Natural killer cell treated with Interleukin-12 subunit alpha and Interleukin-12 subunit beta and Interleukin-15 and Interleukin-18, amount 100 ng/mL, for 72 hours (primary cell): ENCODE data around the gene TMEM271. TPM values are rescaled to one million over a fixed set of nuclear protein-coding genes. Genes with fewer than 3 reads are reported as not detected.
"Not testable (repeated sequence)": the region's sequence is repeated elsewhere in the genome, so short reads cannot be mapped to it uniquely, and the experiment has no call there.

Source experiments
- ATAC-seq, 2 donors: fragments of 150-1000 bp; cut with Tn5 transposase in 1 of 2; sonication (Bioruptor Pico), chemical (Tn5 transposase) in 1 of 2; 2 replicates each; pipeline ENCODE4 v1.10.0; 2021
- DNase-seq: peaks from one replicate; pipeline ENCODE4 v3.0.0; 2022; ENCODE audit warnings: low spot score
- H3K27ac Mint-ChIP-seq, 2 donors: 1 replicate in 1 of 2; 2 replicates in 1 of 2; pipeline ENCODE4 v1.8.0; 2022; ENCODE audit warnings: mixed read lengths in 2 of 2, mild to moderate bottlenecking in 1 of 2, moderate library complexity in 1 of 2
- H3K27me3 Mint-ChIP-seq, 2 donors: 1 replicate in 1 of 2; 2 replicates in 1 of 2; pipeline ENCODE4 v1.8.0; 2022; ENCODE audit warnings: mixed read lengths in 2 of 2
- H3K36me3 Mint-ChIP-seq: one replicate; pipeline ENCODE4 v1.8.0; 2022; ENCODE audit warnings: mixed read lengths
- H3K4me1 Mint-ChIP-seq, 2 donors: 1 replicate in 1 of 2; 2 replicates in 1 of 2; pipeline ENCODE4 v1.8.0; 2022; ENCODE audit warnings: low read depth in 2 of 2, mixed read lengths in 2 of 2, mild to moderate bottlenecking in 1 of 2
- H3K4me3 Mint-ChIP-seq: one replicate; pipeline ENCODE4 v1.8.0; 2022; ENCODE audit warnings: mixed read lengths
- H3K9me3 Mint-ChIP-seq: 2 replicates; pipeline ENCODE4 v1.8.0; 2022; ENCODE audit warnings: mixed read lengths
- total RNA-seq, 2 donors: library from RNA; stranded (reverse); gene quantifications; one replicate each; pipeline ENCODE4 v1.2.3, GENCODE V29; 2022

TMEM271 gene
- total RNA-seq, 2 donors from 2014 or later: not detected

DNA sequence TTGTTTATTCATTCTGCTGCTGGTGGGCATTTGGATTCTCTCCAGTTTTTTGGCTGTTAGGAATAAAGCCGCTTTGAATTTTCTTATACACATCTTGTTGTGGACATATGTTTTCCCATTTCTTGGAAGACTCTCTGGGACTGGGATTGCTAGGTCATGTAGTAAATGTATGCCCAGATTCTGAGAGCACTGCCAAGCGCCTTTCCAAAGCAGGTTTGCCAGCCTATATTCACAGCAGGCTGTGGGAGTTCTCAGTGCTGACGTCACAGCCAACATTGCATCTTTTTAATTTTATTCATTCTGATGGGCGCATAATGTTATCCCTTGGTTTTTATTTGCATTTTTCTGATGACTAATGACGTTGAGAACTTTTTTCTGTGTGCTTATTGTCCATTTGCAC, 24.1 kb downstream of the TMEM271 start:
- DNase-seq: no peak
- no peaks in the 10 kb centered on the region for H3K4me1 Mint-ChIP-seq
- ATAC-seq: no peak
- H3K27ac Mint-ChIP-seq: no peak overlapping the region
- H3K4me3 Mint-ChIP-seq: no peak overlapping the region
- peaks cover 4% of the 10 kb centered on the region for H3K9me3 Mint-ChIP-seq
- H3K36me3 Mint-ChIP-seq: peaks cover 23% of the 10 kb centered on the region
- H3K27me3 Mint-ChIP-seq: peaks cover 11 to 22% of the 10 kb centered on the region in 2 donors

DNA sequence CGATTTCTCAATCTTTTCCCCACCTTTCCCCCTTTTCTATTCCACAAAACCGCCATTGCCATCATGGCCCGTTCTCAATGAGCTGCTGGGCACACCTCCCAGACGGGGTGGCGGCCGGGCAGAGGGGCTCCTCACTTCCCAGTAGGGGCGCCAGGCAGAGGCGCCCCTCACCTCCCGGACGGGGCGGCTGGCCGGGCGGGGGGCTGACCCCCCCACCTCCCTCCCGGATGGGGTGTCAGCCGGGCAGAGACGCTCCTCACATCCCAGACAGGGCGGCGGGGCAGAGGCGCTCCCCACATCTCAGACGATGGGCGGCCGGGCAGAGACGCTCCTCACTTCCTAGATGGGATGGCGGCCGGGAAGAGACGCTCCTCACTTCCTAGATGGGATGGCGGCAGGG, 25.8 kb downstream of the TMEM271 start:
- not testable (repeated sequence) for H3K9me3 Mint-ChIP-seq, ATAC-seq, DNase-seq, H3K4me3 Mint-ChIP-seq, H3K4me1 Mint-ChIP-seq, H3K27ac Mint-ChIP-seq
- Mint-ChIP-seq H3K36me3 (peaks cover 29% of the 10 kb centered on the region), H3K27me3 (peaks cover 18 to 30% of the 10 kb centered on the region in 2 donors)

DNA sequence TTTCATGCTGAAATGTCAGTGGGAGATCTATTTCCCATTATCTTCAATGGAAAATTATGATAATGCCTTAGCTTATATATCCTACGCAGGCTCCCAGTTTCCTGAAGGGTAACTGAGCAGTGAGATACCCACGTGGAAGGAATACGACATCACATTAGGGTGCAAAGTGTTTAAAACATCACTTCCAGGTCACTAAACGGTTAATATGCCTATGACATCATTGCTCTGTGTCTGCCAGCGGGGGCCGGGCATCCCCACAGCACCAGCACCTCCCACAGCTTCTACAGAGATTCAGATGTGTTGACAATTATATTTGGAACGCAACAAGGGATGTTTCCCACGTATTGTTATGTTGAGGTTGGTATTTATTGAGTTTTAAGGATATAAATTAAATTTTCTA, 27.1 kb downstream of the TMEM271 start:
- Mint-ChIP-seq H3K4me3 (no peak overlapping the region), H3K9me3 (peaks cover 4% of the 10 kb centered on the region), H3K36me3 (peaks cover 29% of the 10 kb centered on the region), H3K27me3 (peaks cover 18 to 30% of the 10 kb centered on the region in 2 donors), H3K27ac (no peak overlapping the region), H3K4me1 (no peaks in the 10 kb centered on the region)
- ATAC-seq (no peak), DNase-seq (no peak)

DNA sequence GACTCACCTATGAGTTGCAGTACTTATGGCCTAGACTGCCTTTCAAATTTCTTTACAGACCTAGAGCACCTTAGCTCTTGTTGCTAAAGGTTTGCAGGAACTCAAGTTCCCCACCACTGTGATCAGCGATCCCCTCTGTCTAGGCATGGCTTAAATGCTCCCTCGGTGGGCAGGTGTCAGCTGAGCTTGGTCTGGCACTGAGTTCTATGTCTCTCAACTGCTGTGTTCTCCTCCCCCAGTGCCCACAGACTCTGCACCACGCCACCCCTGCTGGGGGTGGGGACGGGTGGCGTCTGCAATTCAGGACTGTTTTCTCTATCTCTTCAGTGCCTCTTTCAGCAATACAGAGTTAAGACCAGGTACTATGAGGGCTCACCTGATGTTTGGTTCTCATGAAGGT, 30.5 kb downstream of the TMEM271 start:
- Mint-ChIP-seq H3K27ac (no peak overlapping the region), H3K36me3 (peaks cover 15% of the 10 kb centered on the region), H3K4me1 (no peaks in the 10 kb centered on the region), H3K4me3 (no peak overlapping the region), H3K9me3 (no peaks in the 10 kb centered on the region), H3K27me3 (peaks cover 14 to 20% of the 10 kb centered on the region in 2 donors)
- DNase-seq: no peak
- ATAC-seq: no peak

DNA sequence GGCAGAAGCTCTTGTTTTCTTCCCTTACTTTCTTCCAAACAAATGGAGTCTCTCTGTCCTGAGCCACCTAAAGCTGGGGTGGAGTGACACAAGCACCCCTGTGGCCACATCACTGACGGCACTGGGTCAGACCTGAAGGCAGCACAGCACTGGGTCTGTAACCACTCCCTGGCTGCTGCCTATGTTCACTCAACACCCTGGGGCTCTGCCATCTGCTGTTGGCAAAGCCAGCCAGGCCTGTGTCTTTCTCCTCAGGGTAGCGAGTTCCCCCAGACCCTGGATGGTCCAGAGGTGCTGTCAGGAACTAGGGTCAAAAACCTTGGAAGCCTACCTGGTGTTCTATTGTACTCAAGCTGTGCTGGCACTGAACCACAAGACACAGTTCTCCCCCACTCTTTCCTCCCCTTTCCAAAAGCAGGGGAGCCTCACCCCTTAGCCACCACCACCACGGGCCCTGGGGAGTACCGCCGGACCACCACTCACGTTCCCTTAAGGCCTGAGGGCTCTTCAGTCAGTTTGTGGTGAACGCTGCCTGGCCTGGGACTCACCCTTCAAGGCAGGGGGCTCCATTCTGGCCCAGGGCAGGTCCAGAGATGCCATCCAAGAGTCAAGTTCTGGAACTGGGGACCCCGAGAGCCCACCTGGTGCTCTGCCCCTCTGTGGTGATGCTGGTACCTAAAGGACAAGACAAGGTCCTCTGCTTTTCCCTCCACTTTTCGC, 31.5 kb downstream of the TMEM271 start:
- Mint-ChIP-seq H3K36me3 (peaks cover 15% of the 10 kb centered on the region), H3K9me3 (no peaks in the 10 kb centered on the region), H3K27ac (no peak overlapping the region), H3K27me3 (peaks cover 14 to 20% of the 10 kb centered on the region in 2 donors), H3K4me3 (no peak overlapping the region), H3K4me1 (no peaks in the 10 kb centered on the region)
- ATAC-seq (no peak), DNase-seq (no peak)

DNA sequence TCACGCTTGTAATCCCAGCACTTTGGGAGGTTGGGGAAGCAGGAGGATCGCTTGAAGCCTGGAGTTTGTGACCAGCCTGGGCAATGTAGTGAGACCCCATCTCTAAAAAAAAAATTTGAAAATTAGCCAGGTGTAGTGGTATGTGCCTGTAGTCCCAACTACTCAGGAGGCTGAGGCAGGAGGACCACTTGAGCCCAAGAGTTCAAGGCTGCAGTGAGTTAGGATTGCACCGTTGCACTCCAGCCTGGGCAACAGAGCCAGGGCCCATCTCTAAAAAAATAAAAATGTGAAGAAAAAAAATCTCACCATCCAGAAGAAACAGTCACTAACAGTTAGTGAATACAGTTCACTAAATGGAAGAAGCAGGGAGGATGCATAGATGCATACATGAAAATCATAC, 34.8 kb downstream of the TMEM271 start:
- no peak overlapping the region for H3K27ac Mint-ChIP-seq
- H3K9me3 Mint-ChIP-seq: no peaks in the 10 kb centered on the region
- ATAC-seq (no peak), DNase-seq (no peak)
- peaks cover 4 to 6% of the 10 kb centered on the region in 2 donors for H3K27me3 Mint-ChIP-seq
- peaks cover 8% of the 10 kb centered on the region for H3K36me3 Mint-ChIP-seq
- no peak overlapping the region for H3K4me3 Mint-ChIP-seq
- H3K4me1 Mint-ChIP-seq: no peaks in the 10 kb centered on the region

DNA sequence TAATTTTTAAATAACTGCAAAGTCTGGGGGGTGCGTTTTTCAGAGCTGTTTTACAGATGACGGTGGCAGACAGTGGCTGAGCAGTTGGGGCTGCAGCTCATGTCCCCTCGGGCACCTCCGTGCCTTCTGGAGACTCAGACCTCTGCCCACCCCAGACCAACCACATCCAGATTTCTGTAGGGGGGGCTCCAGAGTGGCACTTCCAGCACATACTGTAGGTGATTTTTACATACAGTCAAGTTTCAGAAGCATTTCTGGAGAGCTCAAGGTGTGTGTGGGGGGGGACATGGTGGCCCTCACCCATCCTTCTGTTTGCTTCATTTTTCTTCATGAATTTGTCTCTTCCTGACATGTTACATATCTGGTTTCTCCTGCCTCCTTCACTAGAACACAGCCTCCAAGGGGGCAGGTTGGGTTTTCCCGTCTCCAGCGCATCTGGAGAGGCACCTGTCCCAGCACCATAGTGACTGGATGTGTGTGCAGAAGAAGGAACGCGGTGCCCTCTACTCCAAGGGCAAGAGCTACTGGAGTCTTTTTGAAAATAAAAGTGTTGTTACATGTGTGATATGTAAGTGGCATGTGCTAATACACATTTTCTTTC, 37.5 kb downstream of the TMEM271 start:
- H3K4me1 Mint-ChIP-seq: no peaks in the 10 kb centered on the region
- DNase-seq (no peak), ATAC-seq (no peak)
- H3K4me3 Mint-ChIP-seq: no peak overlapping the region
- no peaks in the 10 kb centered on the region for H3K27me3 Mint-ChIP-seq
- no peak overlapping the region for H3K27ac Mint-ChIP-seq
- H3K36me3 Mint-ChIP-seq: peaks cover 5% of the 10 kb centered on the region
- no peaks in the 10 kb centered on the region for H3K9me3 Mint-ChIP-seq

DNA sequence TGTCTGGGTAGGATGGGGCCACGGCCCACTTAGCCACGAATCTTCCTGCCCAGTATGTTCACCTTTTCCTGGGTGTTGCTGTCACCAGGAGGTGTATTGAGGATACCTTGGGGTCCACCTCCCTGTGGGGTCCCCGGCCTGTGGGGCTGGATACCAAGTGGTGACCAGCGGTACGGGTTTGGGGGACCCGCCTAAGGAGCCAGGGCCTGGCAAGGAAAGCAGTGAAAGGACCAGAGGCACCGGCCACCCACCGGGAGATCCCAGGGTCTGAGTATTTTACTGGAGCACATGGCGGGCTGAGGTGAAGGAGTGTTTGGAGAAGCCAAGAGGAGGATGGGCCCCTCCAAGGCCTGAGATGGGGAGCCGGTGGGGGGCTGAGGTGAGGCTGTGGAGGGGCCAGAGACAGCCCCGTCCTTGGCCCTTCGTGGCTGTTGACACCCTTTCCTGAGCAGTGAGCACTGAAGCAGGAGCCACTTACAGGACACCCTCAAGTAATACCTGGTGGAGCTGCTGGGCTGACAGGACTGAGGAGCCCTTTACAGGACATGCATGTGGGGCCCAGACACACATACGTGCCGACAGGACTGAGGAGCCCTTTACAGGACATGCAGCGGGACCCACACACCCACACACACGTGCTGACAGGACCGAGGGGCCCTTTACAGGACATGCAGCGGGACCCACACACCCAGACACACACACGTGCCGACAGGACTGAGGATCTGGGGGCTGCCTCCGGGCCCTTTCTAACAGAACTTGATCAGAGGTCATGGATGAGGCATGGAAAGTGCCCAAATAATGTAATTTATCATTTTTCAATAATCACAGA, 38.4 kb downstream of the TMEM271 start:
- no peak overlapping the region for H3K4me3 Mint-ChIP-seq
- DNase-seq (no peak), ATAC-seq (no peak)
- H3K27ac Mint-ChIP-seq: no peak overlapping the region
- no peaks in the 10 kb centered on the region for H3K27me3 Mint-ChIP-seq
- H3K4me1 Mint-ChIP-seq: peaks cover 0 to 1% of the 10 kb centered on the region in 2 donors
- peaks cover 7% of the 10 kb centered on the region for H3K36me3 Mint-ChIP-seq
- H3K9me3 Mint-ChIP-seq: peaks cover under 1% of the 10 kb centered on the region

DNA sequence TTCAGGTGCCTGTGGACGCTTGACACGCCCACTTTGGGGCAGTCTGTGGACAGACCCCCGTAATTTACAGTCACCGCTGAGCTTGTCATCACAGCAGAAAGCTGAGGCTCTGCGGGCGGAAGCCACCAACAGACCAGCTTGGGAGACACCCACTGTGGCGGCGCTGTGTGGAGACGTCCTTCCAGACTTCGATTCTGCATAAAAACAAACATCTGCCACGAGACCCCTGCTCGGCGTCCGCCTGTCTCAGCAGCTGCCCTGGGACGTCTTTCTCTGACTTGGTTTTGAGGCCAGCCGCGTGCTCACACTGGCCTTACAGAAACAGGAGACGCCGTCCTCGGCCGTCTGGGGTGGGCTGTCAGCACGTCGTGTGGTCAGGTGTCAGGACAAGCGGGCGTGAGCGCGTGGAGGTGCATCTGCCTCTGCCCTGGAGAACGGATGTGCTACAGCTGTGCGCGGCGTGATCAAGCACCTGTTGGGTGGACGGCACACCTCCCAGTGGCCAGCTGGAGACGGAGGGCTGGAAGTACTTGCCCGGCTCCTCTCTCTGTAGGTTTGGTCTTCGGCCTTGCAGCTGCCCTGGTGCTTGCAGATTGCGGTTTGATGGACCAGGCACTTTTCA, 39.6 kb downstream of the TMEM271 start:
- Mint-ChIP-seq H3K9me3 (peaks cover 5% of the 10 kb centered on the region), H3K4me3 (no peak overlapping the region), H3K27me3 (no peaks in the 10 kb centered on the region), H3K36me3 (peaks cover 11% of the 10 kb centered on the region), H3K27ac (no peak overlapping the region), H3K4me1 (peaks cover 0 to 6% of the 10 kb centered on the region in 2 donors)
- no peak for DNase-seq
- ATAC-seq: no peak

DNA sequence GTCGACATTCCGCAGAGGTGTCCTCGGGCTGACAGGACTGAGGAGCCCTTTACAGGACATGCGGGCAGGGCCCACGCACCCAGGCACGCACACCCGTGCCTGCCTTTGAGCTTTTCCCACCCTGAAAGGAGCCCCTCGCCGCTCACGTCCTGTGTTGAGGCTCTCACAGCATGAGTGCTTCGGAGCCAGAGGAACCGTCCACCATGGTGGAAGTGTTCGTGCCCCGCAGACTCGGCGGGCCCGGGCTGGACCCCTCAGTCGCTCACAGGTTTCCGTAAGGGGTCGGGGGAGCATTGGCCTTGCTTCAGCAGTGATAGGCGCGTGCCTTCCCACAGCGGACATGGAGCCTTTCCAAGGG, 40.2 kb downstream of the TMEM271 start:
- H3K36me3 Mint-ChIP-seq: peaks cover 11% of the 10 kb centered on the region
- H3K9me3 Mint-ChIP-seq: peaks cover 5% of the 10 kb centered on the region
- ATAC-seq (no peak), DNase-seq (no peak)
- peaks cover 0 to 6% of the 10 kb centered on the region in 2 donors for H3K4me1 Mint-ChIP-seq
- H3K27ac Mint-ChIP-seq: no peak overlapping the region
- H3K4me3 Mint-ChIP-seq: no peak overlapping the region
- no peaks in the 10 kb centered on the region for H3K27me3 Mint-ChIP-seq

DNA sequence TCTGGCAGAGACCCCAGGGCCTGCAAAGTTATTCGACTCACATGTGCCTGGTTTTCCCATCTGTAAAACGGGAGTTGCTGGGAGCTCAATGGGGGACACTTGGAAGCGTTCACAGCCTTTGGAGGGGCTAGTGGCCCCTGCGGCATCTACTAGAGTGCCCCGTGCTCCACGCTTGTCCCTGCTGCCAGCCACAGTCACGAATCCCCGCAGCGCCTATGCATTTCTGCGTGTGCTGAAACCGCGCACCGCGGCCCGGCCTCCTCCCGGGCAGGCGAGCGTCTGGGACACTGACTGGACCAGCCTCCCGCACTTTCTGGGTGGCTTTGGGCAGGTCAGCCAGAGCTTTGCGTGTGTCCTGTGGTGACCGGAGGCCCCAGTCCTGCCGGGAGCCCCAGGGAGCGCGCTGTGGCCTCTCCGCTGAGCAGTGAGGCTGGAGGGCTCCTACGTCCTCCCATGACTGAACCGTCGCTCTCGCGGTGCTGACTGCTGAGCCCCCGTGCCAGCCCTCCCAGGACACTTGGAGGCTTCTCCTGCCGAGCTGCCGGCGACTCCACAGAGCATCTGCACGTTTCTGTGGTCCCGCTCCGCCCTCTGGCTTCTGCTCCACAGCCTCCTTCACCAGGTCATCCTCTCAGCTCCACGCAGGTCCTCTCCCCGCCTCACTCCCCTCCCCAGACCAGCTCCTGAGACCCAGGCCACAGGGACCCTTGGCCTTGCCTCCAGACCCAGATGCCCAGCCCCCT, 40.7 kb downstream of the TMEM271 start:
- Mint-ChIP-seq H3K27ac (no peak overlapping the region), H3K36me3 (peaks cover 13% of the 10 kb centered on the region), H3K4me3 (no peak overlapping the region), H3K9me3 (peaks cover 5% of the 10 kb centered on the region), H3K4me1 (peaks cover 0 to 7% of the 10 kb centered on the region in 2 donors), H3K27me3 (no peaks in the 10 kb centered on the region)
- ATAC-seq (no peak), DNase-seq (no peak)

DNA sequence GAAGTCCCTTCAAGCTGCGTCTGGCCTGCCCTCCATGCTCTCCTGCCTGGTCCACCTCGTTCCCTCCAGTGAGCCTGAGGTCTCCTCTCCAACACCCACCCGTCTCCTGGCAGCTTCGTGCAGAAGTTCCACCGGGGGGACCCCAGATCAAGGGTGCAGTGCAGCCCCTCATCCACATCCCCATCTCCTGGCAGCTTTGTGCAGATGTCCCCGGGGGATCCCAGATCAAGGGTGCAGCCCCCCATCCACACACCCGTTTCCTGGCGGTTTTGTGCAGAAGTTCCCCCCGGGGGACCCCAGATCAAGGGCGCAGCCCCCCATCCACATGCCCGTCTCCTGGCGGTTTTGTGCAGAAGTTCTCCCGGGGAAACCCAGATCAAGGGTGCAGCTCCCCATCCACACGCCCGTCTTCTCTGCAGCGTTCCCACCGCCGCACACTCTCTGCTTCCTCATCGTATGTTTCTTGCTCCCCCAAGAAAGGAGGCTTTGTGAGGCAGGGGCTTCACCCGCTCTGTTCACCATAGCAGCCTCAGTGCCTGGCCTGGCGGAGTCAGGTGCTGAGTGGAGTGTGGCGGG, 41.4 kb downstream of the TMEM271 start:
- H3K4me3 Mint-ChIP-seq: no peak overlapping the region
- H3K9me3 Mint-ChIP-seq: peaks cover 5% of the 10 kb centered on the region

DNA sequence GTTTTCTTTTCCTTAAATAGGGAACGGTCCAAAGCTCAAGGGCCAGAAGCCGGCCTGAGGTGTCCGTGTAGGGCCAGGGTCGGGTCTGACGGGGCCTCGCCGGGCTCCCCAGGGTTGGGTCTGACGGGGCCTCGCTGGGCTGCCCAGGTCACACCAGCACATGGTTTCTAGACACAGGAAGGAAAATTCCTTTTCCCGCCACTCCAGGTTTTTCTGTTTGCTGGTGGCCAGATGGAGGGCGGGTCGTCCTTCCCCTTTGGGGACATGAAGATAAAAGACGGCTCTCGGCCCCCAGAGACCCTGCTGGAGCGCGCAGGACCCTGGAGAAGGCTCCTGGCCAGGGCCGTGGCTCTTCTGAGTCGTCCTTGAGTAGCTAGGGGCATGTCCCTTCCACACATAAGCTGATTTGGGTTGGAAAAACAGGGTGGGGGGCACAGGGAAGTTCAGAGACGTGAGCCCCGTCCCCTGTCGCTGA, 42.0 kb downstream of the TMEM271 start:
- Mint-ChIP-seq H3K4me3 (no peak overlapping the region), H3K36me3 (peaks cover 14% of the 10 kb centered on the region), H3K9me3 (peaks cover 5% of the 10 kb centered on the region), H3K27me3 (no peaks in the 10 kb centered on the region), H3K27ac (no peak overlapping the region), H3K4me1 (peaks cover 0 to 9% of the 10 kb centered on the region in 2 donors)
- no peak for DNase-seq
- ATAC-seq: no peak

More for the DNA sequence above, 41.4 kb downstream of the TMEM271 start:
- ATAC-seq (no peak), DNase-seq (no peak)
- Mint-ChIP-seq H3K27me3 (no peaks in the 10 kb centered on the region), H3K4me1 (peaks cover 0 to 9% of the 10 kb centered on the region in 2 donors), H3K36me3 (peaks cover 14% of the 10 kb centered on the region), H3K27ac (no peak overlapping the region)
